HG03469 (cell line): Measurements from ENCODE around the gene TCERG1L.

Source experiments
- ATAC-seq: cut with Tn5 transposase; IDR thresholded peaks from one replicate; pipeline ENCODE4 v1.9.1; 2021; ENCODE audit warnings: mild to moderate bottlenecking, moderate library complexity, moderate number of reproducible peaks; ENCODE audit not compliant: unreplicated experiment

TCERG1L gene

GRCh38 chr10:131316321-131317075 is 5.0 kb upstream of the TCERG1L start:
- ATAC-seq = no peak

- ATAC-seq = peak; percentile 68
Observed at GRCh38 chr10:131315344-131315743, 3.8 kb upstream of the TCERG1L start.

GRCh38 chr10:131314799-131315198 is 3.3 kb upstream of the TCERG1L start:
- no peak for ATAC-seq

GRCh38 chr10:131314148-131314547 is 2.6 kb upstream of the TCERG1L start:
- no peak for ATAC-seq

GRCh38 chr10:131313377-131313776 is 1.9 kb upstream of the TCERG1L start:
- no peak for ATAC-seq

GRCh38 chr10:131312478-131312836 is 936 bp upstream of the TCERG1L start:
- no peak for ATAC-seq

- no peak for ATAC-seq
Observed at GRCh38 chr10:131311402-131311660, 190 bp downstream of the TCERG1L start.

GRCh38 chr10:131310551-131311401 is 745 bp downstream of the TCERG1L start:
- ATAC-seq = no peak

GRCh38 chr10:131310142-131310541 is 1.4 kb downstream of the TCERG1L start:
- ATAC-seq = no peak

- no peak for ATAC-seq
Observed at GRCh38 chr10:131300508-131300907, 11.0 kb downstream of the TCERG1L start.

GRCh38 chr10:131290781-131291180 is 20.7 kb downstream of the TCERG1L start:
- ATAC-seq = no peak

- no peak for ATAC-seq
Observed at GRCh38 chr10:131288648-131289047, 22.9 kb downstream of the TCERG1L start.

GRCh38 chr10:131282961-131283360 is 28.6 kb downstream of the TCERG1L start:
- no peak for ATAC-seq

- no peak for ATAC-seq
Observed at GRCh38 chr10:131280101-131280500, 31.4 kb downstream of the TCERG1L start.

- ATAC-seq = no peak
Observed at GRCh38 chr10:131279516-131279915, 32.0 kb downstream of the TCERG1L start.

GRCh38 chr10:131277969-131278368 is 33.6 kb downstream of the TCERG1L start:
- ATAC-seq = no peak

GRCh38 chr10:131277278-131277677 is 34.2 kb downstream of the TCERG1L start:
- ATAC-seq = no peak

GRCh38 chr10:131275691-131276090 is 35.8 kb downstream of the TCERG1L start:
- no peak for ATAC-seq

GRCh38 chr10:131274883-131275282 is 36.6 kb downstream of the TCERG1L start:
- no peak for ATAC-seq

- no peak for ATAC-seq
Observed at GRCh38 chr10:131274133-131274880, 37.2 kb downstream of the TCERG1L start.

- ATAC-seq = no peak
Observed at GRCh38 chr10:131273476-131273875, 38.0 kb downstream of the TCERG1L start.
